Muscle layer of colon (tissue), 2 donors: ENCODE data around the gene GNG7.
A peak's percentile ranks its signal among the peaks of the same experiment; 100 is the strongest.

Experiments
- H3K27ac ChIP-seq: one replicate; pipeline ENCODE4 v1.7.0; 2013; ENCODE audit warnings: low read depth, mild to moderate bottlenecking, low read length, moderate library complexity
- H3K27me3 ChIP-seq, 2 donors: one replicate each; pipeline ENCODE4 v1.7.0; 2013; ENCODE audit warnings: low read length in 2 of 2, mild to moderate bottlenecking in 2 of 2; ENCODE audit not compliant: insufficient read depth in 2 of 2, control insufficient read depth in 1 of 2
- H3K36me3 ChIP-seq: one replicate; pipeline ENCODE4 v1.7.0; 2013; ENCODE audit warnings: mild to moderate bottlenecking, low read length; ENCODE audit not compliant: insufficient read depth
- H3K4me1 ChIP-seq: one replicate; pipeline ENCODE4 v1.7.0; 2013; ENCODE audit warnings: mild to moderate bottlenecking, low read length; ENCODE audit not compliant: insufficient read depth
- H3K4me3 ChIP-seq, 2 donors: one replicate each; pipeline ENCODE4 v1.7.0; 2013; ENCODE audit warnings: low read length in 2 of 2, low read depth in 1 of 2, mild to moderate bottlenecking in 1 of 2, moderate library complexity in 1 of 2
- H3K9ac ChIP-seq: one replicate; pipeline ENCODE4 v1.7.0; 2013; ENCODE audit warnings: low read length
- H3K9me3 ChIP-seq: one replicate; pipeline ENCODE4 v1.7.0; 2013; ENCODE audit warnings: mild to moderate bottlenecking, low read length
- donor health status: abdominal sarcoma.
- donor health status: Adenocarcinoma of cecum.

The GNG7 gene

GRCh38 chr19:2556221-2557092 is 146.0 kb downstream of the GNG7 start:
- Histone ChIP-seq H3K36me3 (no peaks in the 10 kb centered on the region), H3K9ac (no peak overlapping the region), H3K4me1 (no peaks in the 10 kb centered on the region), H3K9me3 (no peaks in the 10 kb centered on the region), H3K4me3 (no peak overlapping the region), H3K27me3 (no peaks in the 10 kb centered on the region), H3K27ac (no peak overlapping the region)

DNA sequence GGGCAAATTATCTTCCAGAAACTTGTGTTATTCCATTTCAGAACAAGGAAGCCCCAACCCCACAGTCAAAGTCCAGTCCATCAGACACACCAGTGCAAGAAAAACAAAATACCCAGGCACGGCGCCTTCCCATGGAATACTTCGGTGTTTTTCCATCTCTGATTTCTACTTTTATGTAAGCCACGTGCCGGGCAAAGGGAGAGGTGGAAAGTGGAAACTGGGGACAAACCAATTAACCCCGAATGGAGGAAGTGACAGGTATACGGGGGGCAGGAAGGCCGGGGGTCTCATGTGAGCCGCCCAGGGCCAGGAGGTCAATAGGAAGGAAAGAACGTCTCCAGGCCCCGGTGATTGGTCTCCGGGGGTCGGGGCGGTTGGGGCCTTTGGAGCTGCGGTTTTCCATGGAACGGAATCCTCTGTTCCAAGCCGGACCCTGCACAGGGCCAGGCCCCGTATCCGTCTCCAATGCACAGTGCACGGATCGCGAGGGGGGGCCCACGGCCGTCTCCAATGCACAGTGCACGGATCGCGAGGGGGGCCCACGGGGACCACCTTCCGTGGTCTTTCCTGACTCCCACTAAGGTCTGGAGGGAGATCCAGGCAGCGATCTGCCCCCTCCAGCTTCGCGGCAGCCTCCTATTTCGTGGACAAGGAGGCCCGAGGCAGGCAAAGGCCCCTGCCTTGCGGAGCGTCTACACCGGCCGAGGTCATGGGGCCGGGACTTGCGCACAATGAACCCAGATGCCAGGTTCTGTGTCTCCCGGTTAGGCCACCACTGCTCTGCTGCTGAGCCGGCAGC is 146.9 kb downstream of the GNG7 start:
- Histone ChIP-seq H3K4me1 (no peaks in the 10 kb centered on the region), H3K4me3 (no peak overlapping the region), H3K9me3 (no peaks in the 10 kb centered on the region), H3K36me3 (no peaks in the 10 kb centered on the region), H3K27me3 (no peaks in the 10 kb centered on the region), H3K9ac (no peak overlapping the region), H3K27ac (no peak overlapping the region)

DNA sequence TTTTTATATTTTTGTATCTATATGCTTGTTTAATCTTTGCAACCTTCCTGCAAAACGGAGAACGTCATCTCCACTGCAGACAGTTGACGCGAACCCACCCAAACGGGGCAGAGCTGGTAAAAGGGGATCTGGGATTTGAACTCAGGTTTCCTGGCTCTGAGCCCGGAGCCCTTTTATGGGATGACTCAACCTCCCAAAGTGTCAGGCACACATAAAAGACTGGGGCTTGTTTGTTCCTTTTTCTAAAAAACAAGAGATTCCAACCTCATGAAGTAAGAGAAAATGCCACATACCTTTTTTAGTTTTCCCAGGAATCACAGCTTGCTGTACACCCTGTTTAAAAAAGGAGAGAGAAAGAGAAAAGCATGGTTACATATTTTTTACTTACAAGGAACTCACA is 147.6 kb downstream of the GNG7 start:
- no peaks in the 10 kb centered on the region for H3K27me3 ChIP-seq
- no peak overlapping the region for H3K27ac ChIP-seq
- no peak overlapping the region for H3K4me3 ChIP-seq
- H3K9ac ChIP-seq, result no peak overlapping the region
- no peaks in the 10 kb centered on the region for H3K36me3 ChIP-seq
- peaks cover under 1% of the 10 kb centered on the region for H3K4me1 ChIP-seq
- H3K9me3 ChIP-seq, result no peaks in the 10 kb centered on the region

GRCh38 chr19:2553510-2553909 is 149.0 kb downstream of the GNG7 start:
- Histone ChIP-seq H3K27me3 (no peaks in the 10 kb centered on the region), H3K9me3 (no peaks in the 10 kb centered on the region), H3K36me3 (no peaks in the 10 kb centered on the region), H3K4me3 (no peak overlapping the region), H3K27ac (no peak overlapping the region), H3K4me1 (peaks cover 12% of the 10 kb centered on the region), H3K9ac (no peak overlapping the region)

GRCh38 chr19:2552859-2553258 is 149.6 kb downstream of the GNG7 start:
- no peak overlapping the region for H3K27ac ChIP-seq
- no peaks in the 10 kb centered on the region for H3K36me3 ChIP-seq
- peaks cover 12% of the 10 kb centered on the region for H3K4me1 ChIP-seq
- no peak overlapping the region for H3K4me3 ChIP-seq
- no peaks in the 10 kb centered on the region for H3K9me3 ChIP-seq
- H3K27me3 ChIP-seq, result no peaks in the 10 kb centered on the region
- H3K9ac ChIP-seq, result no peak overlapping the region

- H3K36me3 ChIP-seq, result no peaks in the 10 kb centered on the region
- no peak overlapping the region for H3K9ac ChIP-seq
- H3K4me3 ChIP-seq, result no peak overlapping the region
- H3K9me3 ChIP-seq, result no peaks in the 10 kb centered on the region
- H3K4me1 ChIP-seq, result peaks cover 12% of the 10 kb centered on the region
- no peak overlapping the region for H3K27ac ChIP-seq
- H3K27me3 ChIP-seq, result no peaks in the 10 kb centered on the region
Observed at GRCh38 chr19:2551864-2552185, 150.7 kb downstream of the GNG7 start.

DNA sequence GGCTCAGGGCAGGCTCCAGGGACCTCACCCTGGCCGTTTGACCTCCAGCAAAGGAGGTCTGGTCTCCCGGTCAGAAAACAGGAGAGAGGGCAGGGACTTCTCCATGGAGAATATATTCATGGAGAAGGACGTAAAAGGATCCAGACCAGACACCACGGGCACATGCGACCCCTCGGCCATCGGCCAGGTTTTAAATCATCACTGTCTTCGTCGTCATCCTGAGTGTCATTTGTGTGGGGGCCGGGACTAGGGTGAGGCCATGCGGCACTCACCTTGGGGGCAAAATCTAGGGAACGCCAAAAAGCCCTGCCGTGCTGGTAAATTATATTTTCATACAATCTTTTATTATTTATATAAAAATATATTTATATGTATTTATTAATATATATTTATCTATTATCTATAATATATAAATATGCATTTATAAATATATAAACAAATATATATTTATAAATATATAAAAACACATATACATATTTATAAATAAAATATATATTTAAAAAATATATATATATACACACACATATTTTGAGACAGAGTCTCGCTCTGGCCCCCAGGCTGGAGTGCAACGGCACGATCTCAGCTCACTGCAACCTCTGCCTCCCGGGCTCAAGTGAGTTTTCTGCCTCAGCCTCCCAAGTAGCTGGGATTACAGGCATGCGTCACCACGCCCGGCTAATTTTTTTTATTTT is 151.2 kb downstream of the GNG7 start:
- H3K4me1 ChIP-seq, result peaks cover 12% of the 10 kb centered on the region
- no peak overlapping the region for H3K27ac ChIP-seq
- no peak overlapping the region for H3K4me3 ChIP-seq
- no peaks in the 10 kb centered on the region for H3K36me3 ChIP-seq
- no peaks in the 10 kb centered on the region for H3K27me3 ChIP-seq
- no peaks in the 10 kb centered on the region for H3K9me3 ChIP-seq
- no peak overlapping the region for H3K9ac ChIP-seq

GRCh38 chr19:2550431-2551171 is 151.9 kb downstream of the GNG7 start:
- no peaks in the 10 kb centered on the region for H3K27me3 ChIP-seq
- no peak overlapping the region for H3K9ac ChIP-seq
- peaks cover 12% of the 10 kb centered on the region for H3K4me1 ChIP-seq
- H3K9me3 ChIP-seq, result no peaks in the 10 kb centered on the region
- no peaks in the 10 kb centered on the region for H3K36me3 ChIP-seq
- no peak overlapping the region for H3K4me3 ChIP-seq
- no peak overlapping the region for H3K27ac ChIP-seq

DNA sequence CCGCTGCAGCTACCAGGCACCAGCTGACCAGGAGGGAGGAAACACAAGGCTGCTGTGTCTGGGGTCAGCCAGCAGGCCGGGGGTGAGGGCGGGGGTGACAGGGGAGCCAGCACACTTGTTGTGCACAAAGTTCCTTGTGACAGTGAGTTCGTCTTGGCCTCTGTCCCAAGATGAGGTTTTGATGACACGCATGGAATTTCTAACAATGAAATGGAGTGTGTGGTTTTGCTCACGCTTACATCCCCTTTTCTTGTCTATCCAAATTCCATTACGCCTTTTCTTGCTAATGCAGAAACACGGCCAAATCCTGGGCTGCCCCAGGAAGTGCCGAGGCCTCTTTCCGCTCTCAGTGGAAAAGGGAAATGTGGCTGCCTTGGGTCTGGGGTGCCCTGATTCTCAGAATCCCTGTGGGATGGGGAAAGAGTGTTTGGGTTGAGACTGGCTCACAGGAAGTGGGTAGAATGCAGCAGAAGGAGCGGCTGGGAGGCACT is 152.7 kb downstream of the GNG7 start:
- Histone ChIP-seq H3K9me3 (no peaks in the 10 kb centered on the region), H3K36me3 (no peaks in the 10 kb centered on the region), H3K27ac (peak overlapping the region; percentile 56), H3K4me1 (peaks cover 12% of the 10 kb centered on the region), H3K4me3 (no peak overlapping the region), H3K9ac (no peak overlapping the region), H3K27me3 (no peaks in the 10 kb centered on the region)

DNA sequence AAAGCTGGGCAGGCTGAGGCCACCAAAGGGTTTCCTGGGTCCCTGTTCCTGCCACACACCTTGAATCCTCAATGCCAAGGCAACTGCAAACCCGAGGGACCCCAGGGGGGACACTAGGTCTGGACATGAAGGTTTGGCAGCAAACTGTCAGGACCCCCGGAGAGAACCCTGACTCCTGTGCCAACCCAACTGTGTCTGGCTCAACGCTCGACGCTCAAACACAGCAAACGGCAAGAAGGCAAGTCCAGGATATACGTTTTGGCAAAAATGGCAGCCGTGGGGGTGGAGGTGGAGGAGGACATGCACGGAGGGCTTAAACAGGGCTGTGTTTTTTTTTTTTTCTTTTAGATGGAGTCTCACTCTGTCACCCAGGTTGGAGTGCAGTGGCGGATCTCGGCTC is 153.5 kb downstream of the GNG7 start:
- no peak overlapping the region for H3K27ac ChIP-seq

GRCh38 chr19:2547721-2548120 is 154.8 kb downstream of the GNG7 start:
- no peaks in the 10 kb centered on the region for H3K9me3 ChIP-seq
- H3K27me3 ChIP-seq, result no peaks in the 10 kb centered on the region
- H3K9ac ChIP-seq, result no peak overlapping the region
- H3K4me3 ChIP-seq, result no peak overlapping the region
- peaks cover 32% of the 10 kb centered on the region for H3K4me1 ChIP-seq
- no peak overlapping the region for H3K27ac ChIP-seq
- H3K36me3 ChIP-seq, result no peaks in the 10 kb centered on the region

More for the DNA sequence above, 153.5 kb downstream of the GNG7 start:
- Histone ChIP-seq H3K9ac (no peak overlapping the region), H3K9me3 (no peaks in the 10 kb centered on the region), H3K4me1 (peaks cover 20% of the 10 kb centered on the region), H3K4me3 (no peak overlapping the region), H3K36me3 (no peaks in the 10 kb centered on the region), H3K27me3 (no peaks in the 10 kb centered on the region)
